Astrocyte of the cerebellum (primary cell): Measurements from ENCODE around the gene GSK3A.

Experiments used
- DNase-seq: peaks from one replicate; pipeline ENCODE4 v3.0.0-alpha.2; 2011; ENCODE audit warnings: low read depth
- H3K4me3 ChIP-seq: 2 replicates; pipeline ENCODE4 v1.5.1; 2011; ENCODE audit warnings: mild to moderate bottlenecking, low read depth, low read length, moderate library complexity
- CTCF ChIP-seq: IDR thresholded peaks from 2 replicates; pipeline ENCODE4 v1.5.1; 2012; ENCODE audit warnings: low read length, low read depth, moderate library complexity, mild to moderate bottlenecking; ENCODE audit errors: missing control alignments
- in situ Hi-C: cut with HindIII; loops from 2 replicates; pipeline ENCODE4 v1.10.0; 2017; ENCODE audit warnings: low sequenced_read_pairs

The GSK3A gene

GRCh38 chr19:42288387-42288786, 46.0 kb upstream of the GSK3A start:
- in situ Hi-C loops, result no loop called here
- TF ChIP-seq CTCF, result no peak
- no peak for DNase-seq
- H3K4me3 ChIP-seq, result no peak overlapping the region

GRCh38 chr19:42287827-42288107, 45.4 kb upstream of the GSK3A start:
- in situ Hi-C loops, result no loop called here
- TF ChIP-seq CTCF, result no peak
- no peak overlapping the region for H3K4me3 ChIP-seq
- DNase-seq, result no peak

- no peak for TF ChIP-seq CTCF
- in situ Hi-C loops, result no loop called here
- no peak for DNase-seq
- H3K4me3 ChIP-seq, result no peak overlapping the region
Observed at GRCh38 chr19:42287017-42287826, 44.8 kb upstream of the GSK3A start.

- DNase-seq, result no peak
- H3K4me3 ChIP-seq, result peak overlapping the region; percentile 75
- in situ Hi-C loops, result no loop called here
- no peak for TF ChIP-seq CTCF
Observed at GRCh38 chr19:42286349-42287016, 44.1 kb upstream of the GSK3A start.

- peak overlapping the region; percentile 75 for H3K4me3 ChIP-seq
- no peak for DNase-seq
- in situ Hi-C loops, result no loop called here
- no peak for TF ChIP-seq CTCF
Observed at GRCh38 chr19:42285988-42286348, 43.6 kb upstream of the GSK3A start.

- in situ Hi-C loops, result no loop called here
- TF ChIP-seq CTCF, result no peak
- peak overlapping the region; percentile 75 for H3K4me3 ChIP-seq
- DNase-seq, result no peak
Observed at GRCh38 chr19:42285541-42285941, 43.1 kb upstream of the GSK3A start.
